GM23248 (cell line): ENCODE results near the gene PRPF31. TPM values are rescaled to one million over a fixed set of nuclear protein-coding genes. Genes with fewer than 3 reads are reported as not detected.

Experiments
- DNase-seq: peaks from one replicate; pipeline ENCODE4 v3.0.0-alpha.2; 2015
- H2AFZ ChIP-seq: fragments of 200-600 bp; sonication (generic); 2 replicates; pipeline ENCODE4 v1.6.1; 2016; ENCODE audit warnings: antibody characterized with exemption
- H3F3A ChIP-seq: fragments of 200-600 bp; sonication (generic); 2 replicates; pipeline ENCODE4 v1.6.1; 2016; ENCODE audit warnings: mild to moderate bottlenecking, antibody characterized with exemption, mixed run types; ENCODE audit not compliant: insufficient read depth
- H3K27ac ChIP-seq: fragments of 200-600 bp; sonication (generic); 2 replicates; pipeline ENCODE4 v1.5.1; 2016; ENCODE audit warnings: mild to moderate bottlenecking
- H3K27me3 ChIP-seq: fragments of 200-600 bp; sonication (generic); replicated peaks from 2 replicates; pipeline ENCODE4 v1.6.1; 2016; ENCODE audit warnings: mild to moderate bottlenecking; ENCODE audit not compliant: insufficient read depth
- H3K36me3 ChIP-seq: fragments of 200-600 bp; sonication (generic); 2 replicates; pipeline ENCODE4 v1.6.1; 2016; ENCODE audit warnings: low read depth, mild to moderate bottlenecking
- H3K4me1 ChIP-seq: fragments of 200-600 bp; sonication (generic); 2 replicates; pipeline ENCODE4 v1.6.1; 2016; ENCODE audit warnings: mild to moderate bottlenecking; ENCODE audit not compliant: insufficient read depth
- H3K4me2 ChIP-seq: fragments of 200-600 bp; sonication (generic); one replicate; pipeline ENCODE4 v1.6.1; 2016; ENCODE audit warnings: mild to moderate bottlenecking; ENCODE audit not compliant: unreplicated experiment
- H3K4me3 ChIP-seq: fragments of 200-600 bp; sonication (generic); 2 replicates; pipeline ENCODE4 v1.5.1; 2016; ENCODE audit warnings: mild to moderate bottlenecking
- H3K79me2 ChIP-seq: fragments of 200-600 bp; sonication (generic); 2 replicates; pipeline ENCODE4 v1.6.1; 2016; ENCODE audit warnings: mild to moderate bottlenecking; ENCODE audit not compliant: insufficient read depth
- H3K9ac ChIP-seq: fragments of 200-600 bp; sonication (generic); 2 replicates; pipeline ENCODE4 v1.6.1; 2016; ENCODE audit warnings: mild to moderate bottlenecking
- H3K9me2 ChIP-seq: fragments of 200-600 bp; sonication (generic); 2 replicates; pipeline ENCODE4 v1.6.1; 2016; ENCODE audit warnings: mixed run types, mild to moderate bottlenecking, moderate library complexity; ENCODE audit not compliant: insufficient read depth
- H3K9me3 ChIP-seq: fragments of 200-600 bp; sonication (generic); one replicate; pipeline ENCODE4 v1.6.1; 2017; ENCODE audit warnings: low read depth
- H4K20me1 ChIP-seq: fragments of 200-600 bp; sonication (generic); 2 replicates; pipeline ENCODE4 v1.6.0; 2016; ENCODE audit not compliant: insufficient read depth
- EZH2 ChIP-seq: fragments of 200-600 bp; sonication (generic); IDR thresholded peaks from 2 replicates; pipeline ENCODE4 v1.6.1; 2018; ENCODE audit warnings: antibody characterized with exemption, mild to moderate bottlenecking; ENCODE audit not compliant: insufficient read depth, poor library complexity, severe bottlenecking
- EZH2phosphoT487 ChIP-seq: fragments of 200-600 bp; sonication (generic); IDR thresholded peaks from 2 replicates; pipeline ENCODE4 v1.6.1; 2018; ENCODE audit warnings: antibody characterized with exemption, moderate library complexity, mild to moderate bottlenecking, low read depth; ENCODE audit not compliant: insufficient read depth
- WGBS, 2 experiments: methylation state at CpG; one replicate each; pipeline ENCODE4 v1.1.6; 2015 to 2017; ENCODE audit warnings: low lambda C conversion rate in 2 of 2, low coverage in 1 of 2; ENCODE audit errors: missing lambda C conversion rate in 2 of 2; 5-methylcytosine and 5-hydroxymethylcytosine counted together
- in situ Hi-C: fragments of 300-500 bp; cut with MboI; formaldehyde crosslinking; loops from 2 replicates; pipeline ENCODE4 v1.15.0; 2020
- polyA plus RNA-seq: library from polyadenylated mRNA; unstranded; fragments of >200 nt; fragmentation: Nextera tagmentation; extraction: Ambion mirVana; gene quantifications from 2 replicates; pipeline ENCODE4 v1.2.1, GENCODE V29; 2016
- total RNA-seq: library from RNA; depleted of rRNA; stranded (reverse); fragments of >200 nt; shearing (Covaris generic); gene quantifications from 2 replicates; pipeline ENCODE4 v1.2.3, GENCODE V29; 2014

The PRPF31 gene
- total and polyA plus RNA-seq, 2 experiments from 2014 or later = 38.4 to 78.6 TPM

DNA sequence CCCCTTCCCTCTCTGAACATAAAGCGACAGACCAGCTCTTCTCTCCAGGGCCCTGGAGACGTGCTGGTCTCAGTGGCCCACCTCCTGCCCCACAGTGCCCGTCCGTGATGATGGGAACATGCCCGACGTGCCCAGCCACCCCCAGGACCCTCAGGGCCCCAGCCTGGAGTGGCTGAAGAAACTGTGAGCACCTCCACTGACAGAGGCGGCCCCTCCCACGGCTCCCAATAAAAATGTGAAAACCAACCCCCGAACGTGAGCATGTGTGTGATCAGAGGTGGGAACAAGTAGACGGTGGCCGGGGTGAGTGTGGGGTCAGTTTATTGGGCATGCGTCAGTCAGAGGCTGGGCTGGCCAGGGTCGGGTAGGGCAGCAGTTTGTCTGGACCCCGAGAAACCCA is 8.8 kb upstream of the PRPF31 start:
- WGBS, 2 experiments = 78 to 84% methylated on average over 15 of the region's 15 CpGs
- H3K36me3 ChIP-seq = peaks cover 4% of the 10 kb centered on the region; the same call in 1 of the 2 replicates
- in situ Hi-C loops = no loop called here

DNA sequence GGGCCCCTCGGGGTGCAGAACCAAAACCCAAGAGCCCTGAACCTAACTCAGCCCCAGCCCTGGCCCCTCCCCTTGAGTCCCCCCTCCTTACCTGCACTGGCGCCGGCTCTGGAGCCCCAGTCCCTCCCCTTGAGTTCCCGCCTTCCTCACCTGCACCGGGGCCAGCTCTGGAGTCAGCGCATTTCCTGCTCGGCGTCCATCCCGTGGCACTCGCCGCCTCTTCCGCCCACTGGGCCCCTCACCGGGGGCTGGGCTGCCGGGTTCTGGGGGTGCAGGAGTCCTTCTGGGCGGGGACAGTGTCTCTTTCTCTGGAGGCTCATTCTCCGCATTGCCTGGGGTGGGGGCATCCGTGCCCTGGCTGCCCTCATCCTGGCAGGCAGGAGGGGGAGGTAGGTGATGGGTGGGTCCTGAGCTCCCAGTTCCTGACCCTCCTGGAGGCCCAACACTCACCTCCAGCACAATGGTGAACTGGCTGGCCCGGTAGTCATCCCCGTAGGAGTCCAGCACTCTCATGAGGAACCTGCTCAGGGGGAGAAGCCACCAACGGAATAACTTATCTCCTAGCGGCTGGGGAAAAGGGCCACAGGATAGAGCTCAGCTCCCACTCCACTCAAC is 7.6 kb upstream of the PRPF31 start:
- no peaks in the 10 kb centered on the region for H3F3A ChIP-seq
- no peaks in the 10 kb centered on the region for H3K27me3 ChIP-seq
- H3K4me1 ChIP-seq = no peaks in the 10 kb centered on the region
- no peaks in the 10 kb centered on the region for H3K9me2 ChIP-seq
- no peaks in the 10 kb centered on the region for H3K9me3 ChIP-seq
- H4K20me1 ChIP-seq = no peaks in the 10 kb centered on the region
- no peak overlapping the region for H3K4me2 ChIP-seq
- H3K9ac ChIP-seq = no peak overlapping the region
- no peak for DNase-seq
- H3K36me3 ChIP-seq = peaks cover 4% of the 10 kb centered on the region; the same call in 1 of the 2 replicates
- 84 to 86% methylated on average over 18 to 21 of the region's 21 CpGs for WGBS, 2 experiments
- in situ Hi-C loops = no loop called here
- no peak overlapping the region for H3K27ac ChIP-seq
- no peak overlapping the region for H2AFZ ChIP-seq
- peaks cover 47% of the 10 kb centered on the region for H3K79me2 ChIP-seq
- TF ChIP-seq EZH2phosphoT487 = no peak
- no peak for TF ChIP-seq EZH2
- H3K4me3 ChIP-seq = no peak overlapping the region

More for the DNA sequence above, 8.8 kb upstream of the PRPF31 start:
- TF ChIP-seq EZH2 = no peak
- no peak for TF ChIP-seq EZH2phosphoT487
- Histone ChIP-seq H2AFZ (no peak overlapping the region), H3K27me3 (no peaks in the 10 kb centered on the region), H3F3A (no peaks in the 10 kb centered on the region), H3K4me2 (no peak overlapping the region), H3K79me2 (peaks cover 39% of the 10 kb centered on the region), H3K9me3 (no peaks in the 10 kb centered on the region), H4K20me1 (no peaks in the 10 kb centered on the region), H3K9ac (no peak overlapping the region), H3K4me1 (no peaks in the 10 kb centered on the region), H3K9me2 (no peaks in the 10 kb centered on the region), H3K27ac (no peak overlapping the region), H3K4me3 (no peak overlapping the region)
- no peak for DNase-seq

DNA sequence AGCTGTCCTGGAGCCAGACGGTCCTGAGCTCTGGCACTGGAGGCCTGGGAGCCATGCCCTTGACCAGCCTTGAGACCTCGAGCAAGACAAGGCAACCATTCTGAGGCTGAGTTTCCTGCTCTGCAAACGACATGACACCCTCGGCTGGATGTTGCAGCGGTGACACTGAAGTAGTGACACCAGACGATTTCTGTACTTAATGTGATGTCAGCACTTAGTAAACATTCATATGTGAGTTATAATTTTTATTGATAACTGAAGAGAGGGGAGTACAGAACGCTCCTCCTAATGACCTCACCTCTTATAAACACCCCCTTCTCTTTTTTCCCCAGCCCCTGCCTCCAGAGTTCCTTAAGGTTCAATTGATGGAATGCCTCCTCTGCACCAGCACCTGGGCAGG is 7.1 kb upstream of the PRPF31 start:
- Histone ChIP-seq H4K20me1 (no peaks in the 10 kb centered on the region), H3K4me2 (no peak overlapping the region), H3K4me3 (no peak overlapping the region), H3K9me3 (no peaks in the 10 kb centered on the region), H3K9me2 (no peaks in the 10 kb centered on the region), H3K79me2 (peaks cover 47% of the 10 kb centered on the region), H2AFZ (no peak overlapping the region), H3K27ac (no peak overlapping the region), H3K36me3 (peaks cover 4% of the 10 kb centered on the region; the same call in 1 of the 2 replicates), H3F3A (no peaks in the 10 kb centered on the region), H3K9ac (no peak overlapping the region), H3K4me1 (no peaks in the 10 kb centered on the region), H3K27me3 (no peaks in the 10 kb centered on the region)
- in situ Hi-C loops = no loop called here
- DNase-seq = no peak
- WGBS, 2 experiments = 81 to 87% methylated on average over 7 of the region's 7 CpGs
- no peak for TF ChIP-seq EZH2phosphoT487
- TF ChIP-seq EZH2 = no peak

- no peak overlapping the region for H3K4me3 ChIP-seq
- no peaks in the 10 kb centered on the region for H3F3A ChIP-seq
- H4K20me1 ChIP-seq = no peaks in the 10 kb centered on the region
- no peaks in the 10 kb centered on the region for H3K4me1 ChIP-seq
- peaks cover 47% of the 10 kb centered on the region for H3K79me2 ChIP-seq
- H3K36me3 ChIP-seq = peaks cover 4% of the 10 kb centered on the region; the same call in 1 of the 2 replicates
- DNase-seq = no peak
- in situ Hi-C loops = no loop called here
- no peak for TF ChIP-seq EZH2
- TF ChIP-seq EZH2phosphoT487 = no peak
- H3K27me3 ChIP-seq = no peaks in the 10 kb centered on the region
- no peak overlapping the region for H3K27ac ChIP-seq
- H3K9ac ChIP-seq = no peak overlapping the region
- no peak overlapping the region for H3K4me2 ChIP-seq
- 82 to 96% methylated on average over 3 to 6 of the region's 6 CpGs for WGBS, 2 experiments
- H2AFZ ChIP-seq = no peak overlapping the region
- no peaks in the 10 kb centered on the region for H3K9me2 ChIP-seq
- H3K9me3 ChIP-seq = no peaks in the 10 kb centered on the region
Observed at GRCh38 chr19:54109651-54110050, 5.9 kb upstream of the PRPF31 start.
